Measurements from ENCODE around the gene MEN1.

DNA sequence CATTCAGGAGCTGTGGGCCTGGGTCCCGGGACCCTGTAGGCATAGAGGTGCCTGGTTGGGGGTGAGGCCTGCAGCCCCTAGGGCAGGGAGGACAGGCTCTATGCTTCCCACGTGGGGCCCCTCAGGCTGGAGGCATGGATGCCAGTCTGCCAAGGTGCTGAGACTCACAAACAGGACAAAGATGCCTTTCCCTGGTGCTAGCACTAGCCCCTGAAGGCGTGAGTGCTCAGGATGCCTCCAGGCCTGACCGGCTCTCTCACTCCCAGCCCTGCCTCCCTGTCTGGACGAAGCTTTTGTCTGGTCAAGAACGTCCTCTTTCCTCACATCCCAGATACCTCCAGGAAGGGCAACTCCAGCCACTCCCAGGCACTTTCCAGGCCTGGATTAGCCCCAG is 32.0 kb upstream of the MEN1 start:
- no peak for TF ChIP-seq SPI1 (IDR thresholded peaks at IDR 0.05; ENCODE audit: borderline replicate concordance, low read depth, low read length)
- TF ChIP-seq, protein P1, sequence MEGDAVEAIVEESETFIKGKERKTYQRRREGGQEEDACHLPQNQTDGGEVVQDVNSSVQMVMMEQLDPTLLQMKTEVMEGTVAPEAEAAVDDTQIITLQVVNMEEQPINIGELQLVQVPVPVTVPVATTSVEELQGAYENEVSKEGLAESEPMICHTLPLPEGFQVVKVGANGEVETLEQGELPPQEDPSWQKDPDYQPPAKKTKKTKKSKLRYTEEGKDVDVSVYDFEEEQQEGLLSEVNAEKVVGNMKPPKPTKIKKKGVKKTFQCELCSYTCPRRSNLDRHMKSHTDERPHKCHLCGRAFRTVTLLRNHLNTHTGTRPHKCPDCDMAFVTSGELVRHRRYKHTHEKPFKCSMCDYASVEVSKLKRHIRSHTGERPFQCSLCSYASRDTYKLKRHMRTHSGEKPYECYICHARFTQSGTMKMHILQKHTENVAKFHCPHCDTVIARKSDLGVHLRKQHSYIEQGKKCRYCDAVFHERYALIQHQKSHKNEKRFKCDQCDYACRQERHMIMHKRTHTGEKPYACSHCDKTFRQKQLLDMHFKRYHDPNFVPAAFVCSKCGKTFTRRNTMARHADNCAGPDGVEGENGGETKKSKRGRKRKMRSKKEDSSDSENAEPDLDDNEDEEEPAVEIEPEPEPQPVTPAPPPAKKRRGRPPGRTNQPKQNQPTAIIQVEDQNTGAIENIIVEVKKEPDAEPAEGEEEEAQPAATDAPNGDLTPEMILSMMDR (IDR thresholded peaks at IDR 0.05 in 2 of 3, conservative IDR thresholded peaks at IDR 0.05 in 1 of 3; ENCODE audit: insufficient read depth in 2 of 3, low read depth in 1 of 3, low read length in 3 of 3), result no peak
- no peak for TF ChIP-seq TAF7 (tag; IDR thresholded peaks at IDR 0.05)
